MCF 10A (cell line): ENCODE measurements around the gene SLC30A9. TPM values are rescaled to one million over a fixed set of nuclear protein-coding genes. Genes with fewer than 3 reads are reported as not detected.

Experiments used
- BruUV-seq: library from RNA; stranded (reverse); fragments of 400-500 nt; replicated peaks from 2 replicates; lab custom pipeline; 2021; lab: Mats Ljungman, UMichigan
- CTCF ChIA-PET: fragments of 300-600 bp; sonication (Branson Sonifier 250); formaldehyde crosslinking; extraction: SDS; loops from one replicate; lab custom pipeline; 2021; ENCODE audit warnings: antibody characterized with exemption, inconsistent platforms; lab: Yijun Ruan, JAX
- POLR2A ChIA-PET: fragments of 300-600, 350-650 bp; sonication (Branson Sonifier 250); formaldehyde crosslinking; extraction: SDS; loops from one replicate; lab custom pipeline; 2020; ENCODE audit warnings: antibody characterized with exemption, inconsistent platforms; lab: Yijun Ruan, JAX
- DNase-seq: peaks from one replicate; pipeline ENCODE4 v3.0.0-alpha.2; 2018; ENCODE audit not compliant: unreplicated experiment
- H3K27ac Mint-ChIP-seq: one replicate; pipeline ENCODE4 v1.8.0; 2022; ENCODE audit warnings: mild to moderate bottlenecking, low read depth, mixed read lengths; ENCODE audit not compliant: unreplicated experiment
- H3K27me3 Mint-ChIP-seq: one replicate; pipeline ENCODE4 v1.8.0; 2022; ENCODE audit warnings: mixed read lengths; ENCODE audit not compliant: insufficient read depth, unreplicated experiment
- H3K36me3 Mint-ChIP-seq: one replicate; pipeline ENCODE4 v1.8.0; 2022; ENCODE audit warnings: mild to moderate bottlenecking, moderate library complexity, mixed read lengths; ENCODE audit not compliant: insufficient read depth, unreplicated experiment
- H3K4me1 Mint-ChIP-seq: one replicate; pipeline ENCODE4 v1.8.0; 2022; ENCODE audit warnings: mixed read lengths; ENCODE audit not compliant: insufficient read depth, unreplicated experiment
- H3K4me3 Mint-ChIP-seq: one replicate; pipeline ENCODE4 v1.8.0; 2022; ENCODE audit warnings: mild to moderate bottlenecking, moderate library complexity, mixed read lengths; ENCODE audit not compliant: unreplicated experiment
- H3K9me3 Mint-ChIP-seq: one replicate; pipeline ENCODE4 v1.8.0; 2022; ENCODE audit warnings: mixed read lengths; ENCODE audit not compliant: unreplicated experiment
- intact Hi-C: fragments of 100-400 bp; cut with micrococcal nuclease; formaldehyde crosslinking; loops from 2 replicates; pipeline ENCODE4 v1.14.1; 2022
- total RNA-seq: library from RNA; stranded (reverse); gene quantifications from 2 replicates; pipeline ENCODE4 v1.2.3, GENCODE V29; 2022
- TF ChIP-seq, protein P1 (sequence below): fragments of 200-600 bp; IDR thresholded peaks from one replicate; pipeline ENCODE4 v1.8.0; 2022; ENCODE audit warnings: antibody characterized with exemption, mild to moderate bottlenecking; ENCODE audit not compliant: unreplicated experiment

The SLC30A9 gene
- total RNA-seq, 1 experiment from 2014 or later = 58.5 TPM

GRCh38 chr4:42133006-42133405 lies 142.7 kb downstream of the SLC30A9 start:
- intact Hi-C loops = no loop called here
- H3K4me3 Mint-ChIP-seq = no peak overlapping the region
- no peaks in the 10 kb centered on the region for H3K36me3 Mint-ChIP-seq

DNA sequence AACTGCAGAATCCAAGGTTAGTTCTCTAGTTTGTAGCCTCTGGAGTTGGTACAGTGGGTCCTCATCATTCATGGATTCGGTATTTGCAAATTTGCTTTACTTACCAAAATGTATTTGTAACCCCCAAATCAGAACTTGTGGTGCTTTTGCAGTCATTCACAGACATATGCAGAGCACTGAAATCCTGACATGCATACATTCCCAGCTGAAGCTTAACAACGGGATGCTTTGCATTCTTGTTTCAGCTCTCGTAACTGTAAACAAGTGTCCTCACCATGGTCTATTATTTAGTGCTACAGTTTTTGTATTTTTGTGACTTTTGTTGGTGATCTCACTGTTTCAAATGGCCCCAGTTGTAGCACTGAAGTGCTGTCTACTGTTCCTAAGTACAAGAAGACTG lies 146.0 kb downstream of the SLC30A9 start:
- Mint-ChIP-seq H3K36me3 (no peaks in the 10 kb centered on the region), H3K9me3 (no peaks in the 10 kb centered on the region), H3K27me3 (peaks cover 38% of the 10 kb centered on the region), H3K4me3 (no peak overlapping the region), H3K27ac (no peak overlapping the region), H3K4me1 (no peaks in the 10 kb centered on the region)
- ChIA-PET POLR2A (interaction anchor here (0.8 kb wide), 1 partner anchor 10 kb away, joined by 3 read pairs; no protein-coding TSS in a partner anchor), CTCF (no interaction called here)
- no TSS peak for BruUV-seq
- TF ChIP-seq, protein P1, sequence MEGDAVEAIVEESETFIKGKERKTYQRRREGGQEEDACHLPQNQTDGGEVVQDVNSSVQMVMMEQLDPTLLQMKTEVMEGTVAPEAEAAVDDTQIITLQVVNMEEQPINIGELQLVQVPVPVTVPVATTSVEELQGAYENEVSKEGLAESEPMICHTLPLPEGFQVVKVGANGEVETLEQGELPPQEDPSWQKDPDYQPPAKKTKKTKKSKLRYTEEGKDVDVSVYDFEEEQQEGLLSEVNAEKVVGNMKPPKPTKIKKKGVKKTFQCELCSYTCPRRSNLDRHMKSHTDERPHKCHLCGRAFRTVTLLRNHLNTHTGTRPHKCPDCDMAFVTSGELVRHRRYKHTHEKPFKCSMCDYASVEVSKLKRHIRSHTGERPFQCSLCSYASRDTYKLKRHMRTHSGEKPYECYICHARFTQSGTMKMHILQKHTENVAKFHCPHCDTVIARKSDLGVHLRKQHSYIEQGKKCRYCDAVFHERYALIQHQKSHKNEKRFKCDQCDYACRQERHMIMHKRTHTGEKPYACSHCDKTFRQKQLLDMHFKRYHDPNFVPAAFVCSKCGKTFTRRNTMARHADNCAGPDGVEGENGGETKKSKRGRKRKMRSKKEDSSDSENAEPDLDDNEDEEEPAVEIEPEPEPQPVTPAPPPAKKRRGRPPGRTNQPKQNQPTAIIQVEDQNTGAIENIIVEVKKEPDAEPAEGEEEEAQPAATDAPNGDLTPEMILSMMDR = no peak
- no peak for DNase-seq
- intact Hi-C loops = no loop called here

More at GRCh38 chr4:42133006-42133405, 142.7 kb downstream of the SLC30A9 start:
- Mint-ChIP-seq H3K27me3 (peaks cover 37% of the 10 kb centered on the region), H3K27ac (no peak overlapping the region), H3K9me3 (no peaks in the 10 kb centered on the region), H3K4me1 (no peaks in the 10 kb centered on the region)
- ChIA-PET CTCF (no interaction called here), POLR2A (no interaction called here)
- TF ChIP-seq, protein P1 = no peak
- no peak for DNase-seq
- BruUV-seq = no TSS peak

Other genes with a start within 250 kb of the SLC30A9 start
- not detected in 2 replicates for gene PHOX2B, start 241.8 kb upstream of the SLC30A9 start, total RNA-seq
- gene TMEM33, start 55.1 kb upstream of the SLC30A9 start, total RNA-seq = 101 and 117 TPM in 2 replicates
- 0.72 and 0.81 TPM in 2 replicates for gene DCAF4L1, start 8.8 kb upstream of the SLC30A9 start, total RNA-seq
- not detected in 2 replicates for gene BEND4, start 162.1 kb downstream of the SLC30A9 start, total RNA-seq